HG03097 (cell line): ENCODE measurements around the gene MON2.
"Not testable (repeated sequence)": the region's sequence is repeated elsewhere in the genome, so short reads cannot be mapped to it uniquely, and the experiment has no call there.

Experiments used
- ATAC-seq: cut with Tn5 transposase; IDR thresholded peaks from one replicate; pipeline ENCODE4 v1.9.1; 2021; ENCODE audit not compliant: unreplicated experiment, low FRiP score

MON2 gene

DNA sequence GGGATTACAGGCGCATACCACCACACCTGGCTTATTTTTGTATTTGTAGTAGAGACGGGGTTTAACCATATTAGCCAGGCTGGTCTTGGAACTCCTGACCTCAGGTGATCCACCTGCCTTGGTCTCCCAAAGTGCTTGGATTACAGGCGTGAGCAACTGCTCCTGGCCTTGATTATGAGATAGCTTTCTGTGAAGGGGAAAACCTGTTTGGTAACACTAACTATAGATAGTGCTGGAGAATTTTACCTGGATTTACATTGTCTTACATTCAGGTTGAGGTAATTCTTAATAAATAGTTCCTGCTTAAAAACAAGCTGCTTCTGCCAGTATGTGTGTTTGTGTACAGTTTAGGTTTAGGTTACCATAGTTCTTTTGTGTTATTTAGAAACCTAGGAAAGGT is 77.1 kb downstream of the MON2 start:
- no peak for ATAC-seq

DNA sequence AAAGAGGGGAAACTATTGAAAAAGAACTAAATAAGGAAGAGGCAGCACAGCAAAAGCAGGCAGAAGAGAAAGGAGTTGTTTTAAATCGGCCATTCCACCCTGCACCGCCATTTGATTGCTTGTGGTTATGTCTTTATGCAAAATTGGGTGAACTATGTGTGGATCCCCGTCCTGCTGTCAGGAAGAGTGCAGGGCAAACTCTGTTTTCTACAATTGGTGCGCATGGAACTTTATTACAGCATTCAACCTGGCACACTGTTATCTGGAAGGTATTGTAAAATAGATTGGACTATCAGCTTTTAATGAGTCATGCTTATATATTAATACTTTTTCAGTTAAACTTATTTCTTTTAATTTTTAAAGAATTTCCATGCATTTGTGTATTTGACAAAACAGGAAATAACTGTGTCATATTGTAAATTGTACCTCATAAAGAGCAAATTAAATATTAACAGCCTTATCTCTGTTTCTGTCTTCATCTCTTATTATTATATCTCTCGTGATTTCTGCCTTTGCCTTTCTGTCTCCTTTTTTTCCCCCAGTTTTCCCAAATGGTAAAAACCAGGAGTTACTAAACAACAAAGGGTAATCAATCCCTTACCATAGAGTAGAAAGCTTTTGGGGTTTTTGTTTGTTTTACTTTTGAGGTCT is 86.4 kb downstream of the MON2 start:
- ATAC-seq, result no peak

DNA sequence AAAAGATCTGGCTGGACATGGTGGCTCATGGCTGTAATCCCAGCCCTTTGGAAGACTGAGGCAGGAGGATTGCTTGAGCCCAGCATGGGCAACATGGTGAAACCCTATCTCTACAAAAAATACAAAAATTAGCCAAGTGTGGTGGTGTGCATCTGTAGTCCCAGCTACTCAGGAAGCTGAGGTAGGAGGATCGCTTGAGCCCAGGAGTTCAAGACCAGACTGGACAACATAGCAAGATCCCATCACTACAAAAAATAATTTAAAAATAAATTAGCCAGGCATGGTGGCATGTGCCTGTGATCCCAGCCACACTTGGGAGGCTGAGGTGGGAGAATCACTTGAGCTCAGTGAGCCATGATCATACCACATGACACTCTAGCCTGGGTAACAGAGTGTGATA is 92.7 kb downstream of the MON2 start:
- not testable (repeated sequence) for ATAC-seq

DNA sequence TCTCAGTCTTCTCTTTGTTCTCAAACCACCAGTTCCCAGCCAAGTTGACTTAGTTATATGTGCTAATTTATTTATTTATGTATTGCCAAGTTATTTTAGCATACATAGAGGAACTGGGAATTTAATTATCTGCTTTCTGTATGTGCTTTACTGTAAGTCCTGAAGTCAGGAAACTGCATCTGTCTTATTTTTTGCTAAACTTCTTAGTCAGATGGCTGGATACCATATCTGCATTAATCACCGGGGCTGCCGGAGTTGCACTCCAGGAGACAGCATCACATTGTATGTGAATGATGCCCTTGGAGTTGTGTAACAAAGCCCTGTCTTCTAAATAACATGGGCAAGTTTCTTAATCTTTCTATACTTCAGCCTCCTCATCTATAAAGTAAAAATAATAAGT is 96.2 kb downstream of the MON2 start:
- ATAC-seq, result no peak

DNA sequence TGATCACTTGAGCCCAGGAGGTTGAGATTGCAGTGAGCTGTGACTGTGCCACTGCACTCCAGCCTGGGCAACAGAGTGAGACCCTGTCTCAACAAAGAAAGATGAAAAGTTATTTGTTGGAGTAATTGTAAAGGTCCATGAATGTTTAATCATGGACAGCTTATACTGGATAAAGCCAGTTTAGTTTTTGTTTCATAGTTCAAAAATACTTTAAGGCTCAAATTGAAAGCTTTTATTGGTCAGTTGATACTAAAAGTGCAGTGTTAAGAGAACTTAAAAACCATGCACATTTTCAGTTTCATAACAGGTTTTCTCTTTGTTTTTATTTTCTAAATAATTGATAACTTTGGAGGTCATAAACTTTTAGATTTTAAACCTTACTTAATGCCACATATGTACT is 108.4 kb downstream of the MON2 start:
- no peak for ATAC-seq

DNA sequence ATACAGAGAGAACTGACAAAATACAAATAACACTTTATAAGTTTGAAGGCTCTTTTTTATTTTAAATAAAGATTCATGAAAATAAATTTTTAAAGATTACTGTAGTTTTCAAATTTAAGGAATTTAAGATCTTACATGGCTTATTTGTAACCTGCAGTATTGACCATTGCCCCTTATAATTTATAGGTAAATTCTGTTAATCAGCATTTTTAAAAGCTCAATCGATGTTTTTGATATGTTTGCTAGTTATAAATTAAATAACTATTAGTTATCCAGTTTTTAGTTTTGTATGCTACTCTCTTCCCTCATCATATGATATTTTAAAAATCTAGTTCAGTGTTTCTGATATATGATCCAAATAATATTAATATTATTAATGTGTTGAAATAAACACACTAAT is 109.9 kb downstream of the MON2 start:
- ATAC-seq, result no peak

- ATAC-seq, result no peak
Observed at GRCh38 chr12:62578726-62579125, 112.1 kb downstream of the MON2 start.

GRCh38 chr12:62581288-62582064 is 114.8 kb downstream of the MON2 start:
- ATAC-seq, result no peak

DNA sequence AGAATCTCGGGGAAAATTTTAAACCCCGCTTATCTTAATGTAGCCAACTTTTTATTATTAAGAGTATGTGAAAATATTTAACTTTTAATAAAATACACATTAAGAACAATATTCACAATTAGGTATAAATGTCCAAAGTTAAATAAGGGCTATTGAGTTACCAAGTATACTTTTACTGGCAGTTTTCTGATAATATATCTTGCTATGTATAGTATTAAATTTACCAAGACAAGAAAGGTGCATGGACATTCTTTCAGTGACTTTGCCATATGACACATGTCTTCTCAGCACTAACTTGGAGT is 115.4 kb downstream of the MON2 start:
- no peak for ATAC-seq

GRCh38 chr12:62584619-62585018 is 118.0 kb downstream of the MON2 start:
- ATAC-seq, result no peak

DNA sequence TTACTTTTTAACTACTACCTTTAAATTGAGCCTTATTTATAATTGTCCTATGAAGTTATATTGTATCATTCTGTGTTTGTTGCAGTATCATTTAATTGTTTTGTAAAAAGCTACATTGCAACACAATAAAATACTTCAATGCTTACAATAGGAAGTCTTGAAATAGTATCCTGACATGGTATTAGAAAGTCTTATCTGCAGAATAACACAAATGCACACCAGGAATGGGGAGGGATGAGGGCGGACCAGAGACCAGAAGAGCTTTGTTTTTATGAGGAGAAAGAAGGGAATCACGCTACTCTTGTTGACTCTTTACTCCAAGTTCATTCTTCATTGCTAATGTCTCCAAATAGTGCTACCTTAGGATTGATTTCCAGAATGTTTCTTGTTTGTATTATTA is 120.2 kb downstream of the MON2 start:
- ATAC-seq, result no peak

DNA sequence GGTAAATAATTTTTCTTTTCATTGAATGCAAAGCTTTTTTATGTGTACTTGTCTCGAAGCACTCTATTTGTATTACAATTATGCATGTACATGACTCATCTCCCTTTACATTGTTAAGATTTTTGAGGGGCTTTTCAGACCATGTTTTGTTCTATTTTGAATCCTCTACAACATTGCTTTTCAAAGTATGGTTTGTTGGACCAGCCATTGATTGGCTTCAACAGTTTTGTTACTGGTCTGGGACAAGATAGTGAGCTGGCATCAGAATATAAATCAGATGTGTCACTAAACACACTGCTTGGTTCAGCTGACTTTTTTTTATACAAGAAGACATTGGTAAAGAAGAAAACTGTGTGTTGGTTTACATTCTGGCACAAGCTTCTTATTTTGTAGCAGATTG is 122.3 kb downstream of the MON2 start:
- ATAC-seq, result no peak

GRCh38 chr12:62597253-62597652 is 130.6 kb downstream of the MON2 start:
- no peak for ATAC-seq

- ATAC-seq, result no peak
Observed at GRCh38 chr12:62598846-62599245, 132.2 kb downstream of the MON2 start.

DNA sequence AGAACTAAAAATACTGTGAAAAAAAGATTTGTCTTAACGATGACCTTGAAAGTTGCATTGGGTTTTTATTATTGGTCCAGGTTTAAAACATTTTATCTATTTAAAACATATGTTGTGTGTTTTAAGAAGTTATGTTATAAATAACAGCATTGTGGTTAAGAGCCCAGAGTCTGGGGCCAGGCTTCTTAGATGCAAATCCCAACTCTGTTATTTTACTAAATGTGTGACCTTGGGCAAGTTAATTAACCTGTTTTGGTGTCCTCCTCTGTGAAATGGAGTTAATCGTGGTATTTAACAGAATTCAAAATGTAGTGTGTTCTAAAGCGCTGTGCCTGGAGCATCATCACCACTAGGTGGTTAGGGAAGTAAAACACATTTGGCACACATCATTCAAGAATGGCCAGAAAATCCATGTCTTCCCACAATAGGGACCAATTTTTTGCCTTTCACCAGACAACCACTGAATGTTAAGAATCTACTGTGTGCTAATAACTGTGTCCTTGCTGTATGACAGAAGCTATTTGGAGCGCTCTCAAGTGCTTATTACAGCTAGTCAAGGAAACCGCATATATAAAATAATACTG is 133.3 kb downstream of the MON2 start:
- no peak for ATAC-seq

- ATAC-seq, result no peak
Observed at GRCh38 chr12:62601765-62602164, 135.1 kb downstream of the MON2 start.

- ATAC-seq, result peak; percentile 68
Observed at GRCh38 chr12:62602255-62603060, 135.8 kb downstream of the MON2 start.

GRCh38 chr12:62603061-62603810 is 136.6 kb downstream of the MON2 start:
- ATAC-seq, result peak; percentile 73

- no peak for ATAC-seq
Observed at GRCh38 chr12:62603811-62604098, 137.1 kb downstream of the MON2 start.

GRCh38 chr12:62604373-62604772 is 137.7 kb downstream of the MON2 start:
- ATAC-seq, result no peak

- ATAC-seq, result no peak
Observed at GRCh38 chr12:62604871-62605270, 138.2 kb downstream of the MON2 start.
